Epithelial cell of esophagus (primary cell): ENCODE data around the gene UMPS.

Source experiments
- DNase-seq: peaks from one replicate; pipeline ENCODE4 v3.0.0; 2010; ENCODE audit warnings: low read depth
- H3K4me3 ChIP-seq: 2 replicates; pipeline ENCODE4 v1.5.1; 2011; ENCODE audit warnings: mild to moderate bottlenecking, low read length, control low read depth
- CTCF ChIP-seq: IDR thresholded peaks from 2 replicates; pipeline ENCODE4 v1.5.1; 2011; ENCODE audit warnings: low read depth, mild to moderate bottlenecking, low read length, control low read depth, inconsistent platforms; ENCODE audit not compliant: insufficient read depth; ENCODE audit errors: missing control alignments

The UMPS gene

DNA sequence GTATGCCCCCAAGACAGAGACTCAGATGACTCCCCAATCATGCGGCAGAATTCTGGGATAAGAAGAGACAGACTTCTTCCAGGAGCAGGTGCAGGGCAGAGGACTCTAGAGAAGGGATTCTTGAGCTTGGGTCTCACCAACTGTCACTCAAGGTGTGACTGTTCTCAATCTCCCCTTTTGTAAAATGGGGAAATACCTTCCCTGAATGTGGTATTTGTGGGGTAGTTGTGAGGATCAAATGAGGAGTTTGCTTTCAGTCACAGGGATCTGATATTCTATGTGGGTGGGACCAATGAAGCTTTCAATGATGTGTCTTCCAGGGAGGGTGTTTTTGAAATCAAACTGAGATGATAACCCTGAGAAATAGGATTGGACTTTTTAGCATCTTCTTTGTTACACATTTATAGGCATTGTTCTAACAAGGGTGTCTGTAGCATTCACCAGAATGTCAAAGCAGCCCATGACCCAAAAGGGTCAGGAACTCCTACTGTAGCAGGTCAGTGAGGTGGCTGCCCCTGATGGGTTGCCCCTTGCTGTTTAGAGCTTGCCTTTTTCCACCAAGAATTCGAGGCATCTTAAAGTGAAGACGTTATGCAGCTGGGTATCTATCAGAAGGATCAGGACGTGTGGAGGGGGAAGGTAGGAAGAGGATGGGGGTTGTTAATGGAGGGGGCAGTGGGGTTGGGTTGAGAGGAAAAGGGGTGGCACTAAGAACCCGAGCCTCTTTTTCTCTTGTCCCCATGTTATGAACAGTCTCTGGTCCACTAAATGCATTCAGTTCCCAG, 28.8 kb downstream of the UMPS start:
- no peak for DNase-seq
- H3K4me3 ChIP-seq = no peak overlapping the region
- no peak for TF ChIP-seq CTCF

DNA sequence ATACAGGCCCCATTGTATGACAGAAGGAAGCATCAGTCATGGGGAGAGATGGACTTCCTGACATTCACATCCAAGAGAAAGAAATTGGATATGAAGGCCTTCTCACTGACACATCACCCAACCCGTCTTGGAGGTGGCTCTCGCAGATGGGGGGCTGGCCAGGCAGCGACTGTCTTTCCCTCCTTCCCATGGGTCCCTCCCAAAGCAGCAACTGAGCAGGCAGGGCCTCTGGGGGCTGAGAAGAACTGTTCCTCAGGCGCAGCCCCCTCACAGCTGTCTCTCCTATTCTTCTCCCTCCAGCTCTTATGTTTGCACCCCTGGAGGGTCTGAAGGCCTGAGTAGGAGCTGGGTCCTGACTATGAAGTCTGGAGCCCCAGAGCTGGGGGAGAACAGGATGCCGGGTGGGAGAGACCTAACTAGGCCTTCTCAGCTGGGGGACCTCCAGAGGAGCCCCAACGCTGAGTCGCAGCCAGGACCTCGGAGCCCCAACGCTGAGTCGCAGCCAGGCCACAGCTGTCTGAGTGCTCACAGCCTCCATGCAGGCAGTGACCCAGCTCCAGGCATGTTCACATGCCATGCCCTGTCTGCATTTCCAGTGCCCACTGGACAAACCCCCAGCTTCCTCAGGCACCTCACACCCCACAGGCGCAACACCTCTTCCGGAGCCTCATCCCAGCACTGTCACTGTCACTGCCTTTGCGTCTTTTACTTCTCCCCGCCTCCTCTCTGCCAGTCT, 29.6 kb downstream of the UMPS start:
- TF ChIP-seq CTCF = no peak
- H3K4me3 ChIP-seq = no peak overlapping the region
- DNase-seq = no peak

GRCh38 chr3:124760601-124761000, 30.3 kb downstream of the UMPS start:
- no peak overlapping the region for H3K4me3 ChIP-seq
- peak; percentile 38 for DNase-seq
- TF ChIP-seq CTCF = no peak

DNA sequence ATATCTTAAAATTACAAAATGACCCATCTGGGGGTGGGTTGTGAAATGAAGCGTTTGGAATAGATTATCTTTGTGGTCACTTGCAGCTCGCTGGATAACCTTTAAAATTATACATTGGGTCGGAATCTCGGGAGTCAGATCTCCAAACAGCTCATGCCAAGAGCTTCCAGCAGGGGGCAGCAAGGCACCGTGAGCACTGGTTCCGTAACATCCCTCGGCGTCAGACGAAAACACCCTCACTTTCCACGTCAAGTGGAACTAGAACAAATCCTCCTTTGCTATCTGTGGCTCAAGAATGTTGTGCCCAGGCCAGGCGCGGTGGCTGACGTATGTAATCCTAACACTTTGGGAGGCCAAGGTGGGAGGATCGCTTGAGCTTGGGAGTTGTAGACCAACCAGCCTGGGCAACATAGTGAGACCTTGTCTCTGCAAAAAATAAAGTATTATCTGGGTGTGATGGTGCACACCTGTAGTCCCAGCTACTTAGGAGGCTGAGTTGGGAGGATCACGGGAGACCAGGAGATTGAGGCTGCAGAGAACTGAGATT, 31.1 kb downstream of the UMPS start:
- no peak overlapping the region for H3K4me3 ChIP-seq
- peak; percentile 70 for DNase-seq
- peak; percentile 98 for TF ChIP-seq CTCF

- no peak overlapping the region for H3K4me3 ChIP-seq
- TF ChIP-seq CTCF = no peak
- no peak for DNase-seq
Observed at GRCh38 chr3:124761935-124762660, 31.8 kb downstream of the UMPS start.

GRCh38 chr3:124762661-124763011, 32.4 kb downstream of the UMPS start:
- DNase-seq = no peak
- no peak for TF ChIP-seq CTCF
- no peak overlapping the region for H3K4me3 ChIP-seq
